HG02973 (cell line): ENCODE data around the gene FLT1.

ENCODE experiments used
- ATAC-seq: cut with Tn5 transposase; IDR thresholded peaks from one replicate; pipeline ENCODE4 v1.9.1; 2021; ENCODE audit warnings: moderate library complexity; ENCODE audit not compliant: unreplicated experiment

The FLT1 gene, protein sequence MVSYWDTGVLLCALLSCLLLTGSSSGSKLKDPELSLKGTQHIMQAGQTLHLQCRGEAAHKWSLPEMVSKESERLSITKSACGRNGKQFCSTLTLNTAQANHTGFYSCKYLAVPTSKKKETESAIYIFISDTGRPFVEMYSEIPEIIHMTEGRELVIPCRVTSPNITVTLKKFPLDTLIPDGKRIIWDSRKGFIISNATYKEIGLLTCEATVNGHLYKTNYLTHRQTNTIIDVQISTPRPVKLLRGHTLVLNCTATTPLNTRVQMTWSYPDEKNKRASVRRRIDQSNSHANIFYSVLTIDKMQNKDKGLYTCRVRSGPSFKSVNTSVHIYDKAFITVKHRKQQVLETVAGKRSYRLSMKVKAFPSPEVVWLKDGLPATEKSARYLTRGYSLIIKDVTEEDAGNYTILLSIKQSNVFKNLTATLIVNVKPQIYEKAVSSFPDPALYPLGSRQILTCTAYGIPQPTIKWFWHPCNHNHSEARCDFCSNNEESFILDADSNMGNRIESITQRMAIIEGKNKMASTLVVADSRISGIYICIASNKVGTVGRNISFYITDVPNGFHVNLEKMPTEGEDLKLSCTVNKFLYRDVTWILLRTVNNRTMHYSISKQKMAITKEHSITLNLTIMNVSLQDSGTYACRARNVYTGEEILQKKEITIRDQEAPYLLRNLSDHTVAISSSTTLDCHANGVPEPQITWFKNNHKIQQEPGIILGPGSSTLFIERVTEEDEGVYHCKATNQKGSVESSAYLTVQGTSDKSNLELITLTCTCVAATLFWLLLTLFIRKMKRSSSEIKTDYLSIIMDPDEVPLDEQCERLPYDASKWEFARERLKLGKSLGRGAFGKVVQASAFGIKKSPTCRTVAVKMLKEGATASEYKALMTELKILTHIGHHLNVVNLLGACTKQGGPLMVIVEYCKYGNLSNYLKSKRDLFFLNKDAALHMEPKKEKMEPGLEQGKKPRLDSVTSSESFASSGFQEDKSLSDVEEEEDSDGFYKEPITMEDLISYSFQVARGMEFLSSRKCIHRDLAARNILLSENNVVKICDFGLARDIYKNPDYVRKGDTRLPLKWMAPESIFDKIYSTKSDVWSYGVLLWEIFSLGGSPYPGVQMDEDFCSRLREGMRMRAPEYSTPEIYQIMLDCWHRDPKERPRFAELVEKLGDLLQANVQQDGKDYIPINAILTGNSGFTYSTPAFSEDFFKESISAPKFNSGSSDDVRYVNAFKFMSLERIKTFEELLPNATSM (N-terminal part only)

GRCh38 chr13:28494778-28495537 lies at the start of gene FLT1:
TSS of gene FLT1 (minus strand) at chr13:28495128. CDS start at chr13:28494843, 285 bp downstream.
- ATAC-seq, result no peak

- no peak for ATAC-seq
Observed at GRCh38 chr13:28544026-28544425, 49.1 kb upstream of the FLT1 start.

DNA sequence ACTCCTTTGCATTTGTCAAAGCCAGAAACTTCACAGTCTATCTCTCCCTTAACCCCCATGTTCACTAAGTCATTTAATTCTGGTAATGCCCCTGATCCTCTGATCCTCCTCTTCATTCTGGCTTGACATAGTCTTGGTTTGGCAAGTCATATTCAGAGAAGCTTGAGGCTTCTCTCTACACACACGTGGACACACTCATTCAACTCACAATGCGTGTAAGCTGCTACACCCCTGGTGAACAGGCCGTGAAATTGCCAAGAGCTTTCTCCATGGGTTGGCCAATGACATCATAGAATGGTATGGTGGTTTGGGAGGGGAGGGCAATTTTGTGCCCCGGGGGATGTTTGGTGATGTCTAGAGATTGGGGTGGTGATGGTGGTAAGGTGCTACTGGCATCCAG lies 47.9 kb upstream of the FLT1 start:
- ATAC-seq, result no peak

GRCh38 chr13:28541966-28542365 lies 47.0 kb upstream of the FLT1 start:
- no peak for ATAC-seq

GRCh38 chr13:28540612-28541011 lies 45.7 kb upstream of the FLT1 start:
- ATAC-seq, result no peak

GRCh38 chr13:28539625-28540286 lies 44.8 kb upstream of the FLT1 start:
- no peak for ATAC-seq

DNA sequence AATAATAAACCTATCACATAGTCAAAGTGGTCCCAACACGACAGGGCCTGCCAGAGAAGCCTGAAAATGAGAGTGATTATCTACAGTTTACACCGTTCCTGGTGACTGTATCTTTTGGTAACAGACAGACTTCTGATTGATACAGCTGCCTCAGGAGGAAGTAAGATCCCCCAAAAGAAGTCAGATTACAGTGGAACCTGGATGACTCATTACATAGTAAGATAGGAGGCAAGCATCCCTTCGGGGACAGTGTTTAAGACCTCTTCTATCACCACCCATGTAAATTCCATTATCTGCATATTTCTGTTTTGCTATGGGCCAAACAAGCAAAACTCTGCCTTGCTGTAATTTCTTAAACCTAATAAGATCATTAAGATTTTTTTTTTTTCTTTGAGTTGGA lies 44.0 kb upstream of the FLT1 start:
- ATAC-seq, result no peak

DNA sequence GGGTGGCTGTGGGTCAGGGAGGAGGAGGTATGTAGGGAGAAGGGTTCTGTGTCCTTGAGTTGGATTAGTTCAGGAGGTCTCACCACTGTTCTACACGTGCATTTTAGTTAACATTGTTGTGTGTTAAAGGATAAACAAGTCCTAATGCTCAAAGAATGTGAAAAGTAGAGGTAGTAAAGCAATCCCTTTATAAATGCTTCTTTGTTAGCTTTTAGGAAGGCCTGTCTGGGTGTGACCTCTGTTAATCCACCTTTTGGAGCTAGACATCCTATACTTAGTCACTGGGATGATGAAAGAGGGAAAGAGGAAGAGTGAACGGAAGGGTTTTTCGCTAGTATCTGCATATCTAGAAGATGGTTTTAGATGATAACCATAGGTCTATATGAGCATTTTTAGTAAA lies 42.2 kb upstream of the FLT1 start:
- ATAC-seq, result no peak

GRCh38 chr13:28536371-28536770 lies 41.4 kb upstream of the FLT1 start:
- ATAC-seq, result no peak

DNA sequence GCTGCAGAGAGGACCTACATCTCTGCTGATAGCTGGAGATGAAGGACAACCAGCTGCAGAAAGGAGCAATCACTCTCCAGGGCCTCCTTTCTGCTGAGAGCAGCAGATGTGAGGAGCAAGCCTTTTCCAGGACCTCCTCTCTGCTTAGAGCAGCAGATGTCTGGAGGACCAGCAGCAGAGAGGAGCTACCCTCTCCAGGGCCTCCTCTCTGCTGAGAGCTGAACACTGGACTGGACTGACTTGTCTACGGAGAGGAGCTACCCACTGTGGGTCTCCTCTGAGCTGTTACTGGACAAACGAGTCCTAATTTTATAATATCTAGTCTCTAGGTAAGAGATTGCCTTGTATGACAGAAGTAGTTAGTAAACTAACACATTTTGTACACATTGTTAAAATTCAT lies 40.8 kb upstream of the FLT1 start:
- no peak for ATAC-seq

- ATAC-seq, result no peak
Observed at GRCh38 chr13:28534801-28535200, 39.9 kb upstream of the FLT1 start.

DNA sequence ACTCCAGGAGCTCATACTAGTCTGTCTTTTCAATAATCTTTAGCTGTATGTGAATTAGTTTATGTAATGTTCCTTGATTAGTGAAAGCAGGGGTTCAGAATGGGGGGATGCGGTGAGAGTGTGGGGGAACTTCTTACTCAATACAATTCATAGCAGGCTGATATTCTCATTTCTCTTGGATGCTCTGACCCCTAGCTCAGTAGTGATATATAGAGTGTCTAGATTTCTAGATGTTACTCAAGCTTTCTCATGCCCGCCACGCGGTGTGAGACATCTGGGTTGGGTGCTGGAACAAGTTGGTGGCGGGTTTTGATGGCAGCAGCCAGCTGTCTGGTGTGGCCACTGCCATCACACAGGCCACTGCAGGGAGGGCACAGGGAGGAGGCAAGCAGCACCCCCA lies 39.3 kb upstream of the FLT1 start:
- ATAC-seq, result no peak

GRCh38 chr13:28533441-28534166 lies 38.7 kb upstream of the FLT1 start:
- ATAC-seq, result no peak

DNA sequence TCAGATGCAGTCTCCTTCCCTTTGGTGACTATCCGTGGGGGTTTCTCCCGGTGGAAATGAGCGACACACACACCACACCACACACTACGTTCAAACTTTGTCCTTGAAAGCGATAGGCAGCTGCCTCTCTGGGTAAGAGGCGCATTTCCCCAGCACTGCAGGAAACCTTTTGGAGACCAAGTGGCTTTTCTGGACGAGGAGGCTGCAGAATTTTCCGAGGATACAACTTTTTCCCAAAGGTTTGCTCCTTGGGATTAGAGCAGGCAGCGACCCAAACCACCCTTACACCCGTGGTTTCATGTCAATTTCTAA lies 38.2 kb upstream of the FLT1 start:
- ATAC-seq, result no peak

- no peak for ATAC-seq
Observed at GRCh38 chr13:28532388-28533124, 37.6 kb upstream of the FLT1 start.

DNA sequence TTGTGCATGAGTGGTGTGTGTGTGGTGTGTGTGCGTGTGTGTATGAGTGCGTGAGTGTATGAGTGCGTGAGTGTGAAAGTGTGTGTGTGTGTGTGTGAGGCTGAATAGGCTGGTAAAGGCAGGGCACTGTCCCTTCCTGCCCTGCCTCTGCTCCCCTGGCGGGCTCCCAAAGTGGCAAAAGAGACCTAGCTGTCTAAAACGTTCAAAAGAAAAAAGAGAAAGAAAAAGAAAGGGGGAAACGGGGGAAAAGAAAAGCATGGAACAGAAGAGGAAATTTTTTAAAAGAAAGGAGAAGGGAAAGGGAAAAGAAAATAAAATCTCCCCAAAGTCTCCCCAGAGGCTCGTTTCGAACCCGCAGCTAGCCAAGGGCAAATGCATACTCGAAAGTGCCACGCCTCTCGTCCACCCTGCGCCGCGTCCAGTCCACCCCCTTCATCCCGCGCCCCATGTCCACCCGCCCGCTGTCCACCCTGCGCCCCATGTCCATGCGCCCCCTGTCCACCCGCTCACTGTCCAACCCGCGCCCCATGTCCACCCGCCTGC lies 37.0 kb upstream of the FLT1 start:
- no peak for ATAC-seq

DNA sequence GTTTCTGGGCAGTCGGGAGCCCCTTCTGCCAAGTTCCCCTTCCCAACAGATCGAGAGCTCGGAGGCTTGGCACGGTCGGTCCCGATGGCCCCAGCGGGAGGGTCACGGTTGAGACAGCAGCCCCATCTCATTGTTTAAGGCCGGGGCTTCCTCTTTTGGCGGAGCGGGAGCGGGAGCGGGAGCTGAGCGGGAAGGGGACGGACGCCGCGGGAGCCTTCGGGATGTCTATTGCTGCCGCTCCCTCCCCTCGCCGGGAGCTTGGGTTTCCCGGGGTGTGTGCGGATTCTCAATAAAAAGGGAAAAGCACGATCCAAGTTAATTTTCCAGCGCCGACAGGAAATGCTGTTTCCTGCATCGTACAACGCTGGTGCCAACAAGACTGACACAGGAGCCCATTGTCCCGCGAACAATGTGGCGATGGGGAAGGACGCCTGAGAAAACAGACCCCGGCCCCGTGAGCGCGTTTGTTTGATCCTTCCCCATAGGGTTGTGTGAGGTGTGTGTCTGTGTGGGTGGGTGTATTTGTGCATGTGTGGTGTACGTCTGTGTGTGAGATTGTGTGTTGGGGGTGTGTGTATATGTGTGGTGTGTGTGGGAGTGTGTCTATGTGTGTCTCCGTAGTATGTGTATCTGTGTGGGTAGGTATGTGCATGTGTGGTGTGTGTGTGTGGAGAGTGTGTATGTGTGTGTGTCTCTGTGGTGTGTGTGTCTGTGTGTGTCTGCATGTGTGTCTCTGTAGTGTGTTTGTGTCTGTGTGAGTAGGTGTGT lies 36.3 kb upstream of the FLT1 start:
- ATAC-seq, result no peak

GRCh38 chr13:28530729-28531076 lies 35.8 kb upstream of the FLT1 start:
- no peak for ATAC-seq
